ENCODE measurements around the gene XRCC5.

XRCC5 gene

DNA sequence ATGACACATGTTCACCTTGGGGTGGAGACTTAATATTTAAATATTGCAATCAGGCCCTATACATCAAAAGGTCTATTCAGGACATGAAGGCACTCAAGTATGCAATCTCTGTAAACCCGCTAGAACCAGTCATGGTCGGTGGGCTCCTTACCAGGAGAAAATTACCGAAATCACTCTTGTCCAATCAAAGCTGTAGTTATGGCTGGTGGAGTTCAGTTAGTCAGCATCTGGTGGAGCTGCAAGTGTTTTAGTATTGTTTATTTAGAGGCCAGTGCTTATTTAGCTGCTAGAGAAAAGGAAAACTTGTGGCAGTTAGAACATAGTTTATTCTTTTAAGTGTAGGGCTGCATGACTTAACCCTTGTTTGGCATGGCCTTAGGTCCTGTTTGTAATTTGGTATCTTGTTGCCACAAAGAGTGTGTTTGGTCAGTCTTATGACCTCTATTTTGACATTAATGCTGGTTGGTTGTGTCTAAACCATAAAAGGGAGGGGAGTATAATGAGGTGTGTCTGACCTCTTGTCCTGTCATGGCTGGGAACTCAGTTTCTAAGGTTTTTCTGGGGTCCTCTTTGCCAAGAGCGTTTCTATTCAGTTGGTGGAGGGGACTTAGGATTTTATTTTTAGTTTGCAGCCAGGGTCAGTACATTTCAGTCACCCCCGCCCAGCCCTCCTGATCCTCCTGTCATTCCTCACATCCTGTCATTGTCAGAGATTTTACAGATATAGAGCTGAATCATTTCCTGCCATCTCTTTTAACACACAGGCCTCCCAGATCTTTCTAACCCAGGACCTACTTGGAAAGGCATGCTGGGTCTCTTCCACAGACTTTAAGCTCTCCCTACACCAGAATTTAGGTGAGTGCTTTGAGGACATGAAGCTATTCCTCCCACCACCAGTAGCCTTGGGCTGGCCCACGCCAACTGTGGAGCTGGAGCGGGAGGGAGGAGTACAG lies 108.1 kb downstream of the XRCC5 start:
- H3K27ac Mint-ChIP-seq (ENCODE audit: low read depth) = peak overlapping the region; percentile 47
- no peaks in the 10 kb centered on the region for H3K27me3 Mint-ChIP-seq
- H3K9me3 Mint-ChIP-seq = no peaks in the 10 kb centered on the region
- peaks cover 2% of the 10 kb centered on the region for H3K36me3 Mint-ChIP-seq (ENCODE audit: insufficient read depth)
- no peak for ATAC-seq (replicated peaks; ENCODE audit: extremely low read depth, poor library complexity, severe bottlenecking)
- H3K4me1 Mint-ChIP-seq = peaks cover 13% of the 10 kb centered on the region
- no peak overlapping the region for H3K4me3 Mint-ChIP-seq
- no peak for DNase-seq (ENCODE audit: low spot score in 2 of 2)

DNA sequence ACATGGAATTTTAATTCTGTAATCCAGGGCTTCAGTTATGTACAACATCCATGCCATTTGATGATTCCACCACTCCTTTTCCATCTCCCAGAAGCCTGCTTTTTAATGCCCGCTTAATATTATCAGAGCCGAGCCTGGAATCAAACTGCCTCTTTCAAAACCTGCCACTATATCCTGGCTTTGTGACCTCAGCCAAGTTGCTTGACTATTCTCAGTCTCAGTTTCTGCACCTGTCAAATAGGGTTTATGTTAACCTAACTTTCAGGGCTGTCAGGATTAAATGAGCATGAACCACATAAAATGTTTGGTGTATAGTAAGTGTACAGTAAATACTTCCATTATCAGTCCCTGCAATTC lies 108.7 kb downstream of the XRCC5 start:
- Mint-ChIP-seq H3K4me3 (no peak overlapping the region), H3K27me3 (no peaks in the 10 kb centered on the region), H3K9me3 (no peaks in the 10 kb centered on the region), H3K36me3 (ENCODE audit: insufficient read depth) (peaks cover 2% of the 10 kb centered on the region), H3K27ac (ENCODE audit: low read depth) (peak overlapping the region; percentile 47), H3K4me1 (peaks cover 19% of the 10 kb centered on the region)
- no peak for DNase-seq (ENCODE audit: low spot score in 2 of 2)
- no peak for ATAC-seq (replicated peaks; ENCODE audit: extremely low read depth, poor library complexity, severe bottlenecking)

DNA sequence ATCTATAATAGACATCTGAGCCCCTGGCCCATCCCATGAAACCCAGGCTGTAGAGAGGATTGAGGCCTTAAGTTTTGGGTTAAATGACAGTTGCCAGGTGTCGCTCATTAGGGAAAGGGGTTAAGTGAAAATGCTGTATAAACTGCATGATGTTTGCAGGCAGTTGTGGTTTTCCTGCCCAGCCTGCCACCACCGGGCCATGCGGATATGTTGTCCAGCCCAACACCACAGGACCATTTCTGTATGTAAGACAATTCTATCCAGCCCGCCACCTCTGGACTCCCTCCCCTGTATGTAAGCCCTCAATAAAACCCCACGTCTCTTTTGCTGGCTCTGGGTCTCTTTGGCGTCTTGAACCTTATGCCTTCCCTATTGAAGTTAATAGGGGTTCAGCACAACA lies 110.7 kb downstream of the XRCC5 start:
- H3K36me3 Mint-ChIP-seq (ENCODE audit: insufficient read depth) = peaks cover 2% of the 10 kb centered on the region
- H3K4me3 Mint-ChIP-seq = no peak overlapping the region
- ATAC-seq (replicated peaks; ENCODE audit: extremely low read depth, poor library complexity, severe bottlenecking) (no peak), DNase-seq (ENCODE audit: low spot score in 2 of 2) (no peak)
- H3K27me3 Mint-ChIP-seq = no peaks in the 10 kb centered on the region
- peaks cover 20% of the 10 kb centered on the region for H3K4me1 Mint-ChIP-seq
- no peak overlapping the region for H3K27ac Mint-ChIP-seq (ENCODE audit: low read depth)
- H3K9me3 Mint-ChIP-seq = no peaks in the 10 kb centered on the region

DNA sequence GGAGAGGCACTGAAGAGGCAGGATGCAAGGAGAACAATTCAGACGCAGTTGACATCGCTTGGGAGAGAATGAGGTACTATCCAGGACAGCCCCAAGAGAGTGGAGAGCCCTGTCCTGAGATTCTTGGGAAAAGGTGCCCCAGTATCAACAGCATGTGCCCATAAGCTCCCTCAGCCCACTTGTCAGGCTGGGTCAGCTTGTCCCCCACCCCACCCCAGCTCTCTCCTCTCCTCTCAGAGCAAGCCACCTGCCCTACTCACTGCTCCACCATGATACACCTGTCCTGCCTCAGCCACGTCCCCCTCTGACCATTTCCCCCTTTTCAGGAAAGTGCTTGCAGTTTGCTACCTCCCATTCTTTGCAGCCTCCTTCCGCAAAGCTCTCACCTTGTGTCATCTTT lies 111.8 kb downstream of the XRCC5 start:
- peaks cover 20% of the 10 kb centered on the region for H3K4me1 Mint-ChIP-seq
- peaks cover 2% of the 10 kb centered on the region for H3K36me3 Mint-ChIP-seq (ENCODE audit: insufficient read depth)
- no peak overlapping the region for H3K4me3 Mint-ChIP-seq
- H3K27ac Mint-ChIP-seq (ENCODE audit: low read depth) = peak overlapping the region; percentile 24
- ATAC-seq (replicated peaks; ENCODE audit: extremely low read depth, poor library complexity, severe bottlenecking) (no peak), DNase-seq (ENCODE audit: low spot score in 2 of 2) (no peak)
- H3K27me3 Mint-ChIP-seq = no peaks in the 10 kb centered on the region
- H3K9me3 Mint-ChIP-seq = no peaks in the 10 kb centered on the region

DNA sequence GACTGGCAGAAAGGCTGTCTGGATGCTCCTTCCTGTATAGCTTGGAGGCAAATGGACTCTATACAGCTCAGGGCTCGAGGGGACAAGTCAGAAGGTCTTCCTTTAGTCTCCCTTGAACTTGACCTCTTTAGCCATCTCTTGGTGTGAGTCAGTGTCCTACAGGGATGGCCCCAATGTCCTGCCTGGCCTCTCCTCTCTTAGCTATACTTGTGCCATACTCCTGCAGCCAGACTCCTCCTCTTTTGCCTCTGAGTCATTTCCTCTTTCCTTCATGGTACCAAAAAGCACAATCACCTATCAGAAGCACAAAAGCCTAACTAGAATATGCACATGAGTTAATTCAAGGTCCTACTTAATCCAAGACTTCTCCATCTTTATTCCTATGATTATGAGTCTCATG lies 112.7 kb downstream of the XRCC5 start:
- no peaks in the 10 kb centered on the region for H3K9me3 Mint-ChIP-seq
- H3K27ac Mint-ChIP-seq (ENCODE audit: low read depth) = no peak overlapping the region
- ATAC-seq (replicated peaks; ENCODE audit: extremely low read depth, poor library complexity, severe bottlenecking) = no peak

DNA sequence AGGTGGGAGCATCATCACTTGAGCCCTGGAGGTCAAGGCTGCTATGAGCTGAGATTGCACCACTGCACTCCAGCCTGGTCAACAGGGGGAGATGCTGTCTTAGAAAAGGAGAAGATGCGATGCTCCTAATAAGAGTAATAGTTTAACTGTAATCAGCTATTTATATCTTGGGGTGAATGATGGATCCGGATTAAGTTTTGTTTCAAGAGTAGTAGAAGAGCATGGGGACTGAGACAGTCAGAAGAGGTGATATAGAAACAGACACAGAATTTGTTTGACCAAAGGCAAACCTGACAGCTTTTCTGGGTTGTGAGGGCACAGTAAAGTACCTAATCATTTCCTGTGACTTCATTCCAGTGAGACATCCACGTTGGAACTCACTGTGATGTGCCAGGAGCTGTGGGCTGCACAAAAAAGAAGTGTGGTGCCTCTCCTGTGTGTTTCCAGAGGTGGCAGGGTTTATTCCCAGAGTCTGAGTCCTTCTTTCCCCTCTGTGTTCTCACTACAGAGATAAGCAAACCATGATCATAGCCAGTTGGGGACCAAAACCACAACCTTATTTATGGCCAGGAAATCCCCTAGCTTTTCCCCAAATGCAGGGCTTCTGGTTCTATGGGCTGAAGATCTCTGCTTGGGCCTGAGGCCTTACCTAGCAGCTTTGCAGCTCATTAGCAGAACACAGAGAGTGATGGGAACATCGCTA lies 113.7 kb downstream of the XRCC5 start:
- DNase-seq (ENCODE audit: low spot score in 2 of 2) = no peak
- Mint-ChIP-seq H3K27ac (ENCODE audit: low read depth) (no peak overlapping the region), H3K4me3 (no peak overlapping the region), H3K27me3 (no peaks in the 10 kb centered on the region), H3K4me1 (peaks cover 11% of the 10 kb centered on the region), H3K36me3 (ENCODE audit: insufficient read depth) (peaks cover 2% of the 10 kb centered on the region), H3K9me3 (no peaks in the 10 kb centered on the region)
- ATAC-seq (replicated peaks; ENCODE audit: extremely low read depth, poor library complexity, severe bottlenecking) = no peak

More for the DNA sequence above, 112.7 kb downstream of the XRCC5 start:
- Mint-ChIP-seq H3K4me1 (peaks cover 20% of the 10 kb centered on the region), H3K27me3 (no peaks in the 10 kb centered on the region), H3K36me3 (ENCODE audit: insufficient read depth) (peaks cover 2% of the 10 kb centered on the region), H3K4me3 (no peak overlapping the region)
- DNase-seq (ENCODE audit: low spot score in 2 of 2) = no peak

DNA sequence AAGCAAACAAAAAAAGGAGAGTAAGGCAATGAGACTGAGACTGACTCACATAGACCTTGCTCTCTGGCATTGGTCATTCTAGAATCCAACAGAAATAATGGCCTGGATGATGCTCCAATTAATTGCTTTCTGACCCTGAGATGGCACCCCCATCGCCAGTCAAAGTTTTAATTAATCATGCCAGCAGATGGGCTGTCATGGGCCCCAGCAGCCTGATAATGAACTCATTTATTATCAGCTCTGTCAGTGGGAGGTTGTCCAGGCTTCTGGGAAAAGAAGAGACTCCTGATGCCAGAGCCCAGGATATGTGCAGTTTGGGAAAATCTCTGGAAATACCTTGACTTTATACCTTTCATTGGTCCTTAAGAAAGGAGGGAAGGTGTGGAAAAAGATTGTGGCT lies 115.2 kb downstream of the XRCC5 start:
- Mint-ChIP-seq H3K36me3 (ENCODE audit: insufficient read depth) (peaks cover 2% of the 10 kb centered on the region), H3K4me1 (peaks cover 11% of the 10 kb centered on the region), H3K27me3 (no peaks in the 10 kb centered on the region), H3K27ac (ENCODE audit: low read depth) (no peak overlapping the region), H3K9me3 (no peaks in the 10 kb centered on the region), H3K4me3 (no peak overlapping the region)
- DNase-seq (ENCODE audit: low spot score in 2 of 2) (no peak), ATAC-seq (replicated peaks; ENCODE audit: extremely low read depth, poor library complexity, severe bottlenecking) (no peak)

DNA sequence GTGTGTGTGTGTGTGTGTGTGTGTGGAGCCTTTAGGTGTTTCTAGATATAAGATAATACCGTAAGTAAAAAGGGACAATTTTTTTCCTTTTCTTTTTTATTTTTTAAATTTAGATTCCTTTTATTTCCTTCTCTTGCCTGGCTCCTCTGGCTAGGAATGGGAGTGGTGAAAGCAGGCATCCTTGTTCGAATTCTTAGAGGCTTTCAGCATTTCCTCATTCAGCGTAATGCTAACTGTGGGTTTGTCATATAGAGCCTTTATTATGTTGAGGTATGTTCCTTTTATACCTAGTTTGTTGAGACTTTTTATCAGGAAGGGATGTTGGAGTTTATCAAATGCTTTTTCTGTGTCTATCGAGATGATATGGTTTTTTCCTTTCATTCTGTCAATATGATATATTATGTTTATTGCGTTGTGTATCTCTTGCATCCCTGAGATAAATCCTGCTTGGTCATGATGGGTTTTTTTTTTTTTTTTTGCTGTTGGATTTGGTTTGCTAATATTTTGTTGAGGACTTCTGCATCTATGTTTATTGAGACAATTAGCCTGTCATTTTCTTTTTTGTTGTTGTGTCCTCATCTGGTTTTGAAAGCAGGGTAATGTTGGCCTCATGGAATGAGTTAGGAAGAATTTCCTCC lies 120.2 kb downstream of the XRCC5 start:
- Mint-ChIP-seq H3K36me3 (ENCODE audit: insufficient read depth) (no peaks in the 10 kb centered on the region), H3K27ac (ENCODE audit: low read depth) (no peak overlapping the region), H3K4me1 (peaks cover 8% of the 10 kb centered on the region), H3K9me3 (peaks cover 4% of the 10 kb centered on the region), H3K27me3 (no peaks in the 10 kb centered on the region), H3K4me3 (no peak overlapping the region)
- ATAC-seq (replicated peaks; ENCODE audit: extremely low read depth, poor library complexity, severe bottlenecking) (no peak), DNase-seq (ENCODE audit: low spot score in 2 of 2) (no peak)

DNA sequence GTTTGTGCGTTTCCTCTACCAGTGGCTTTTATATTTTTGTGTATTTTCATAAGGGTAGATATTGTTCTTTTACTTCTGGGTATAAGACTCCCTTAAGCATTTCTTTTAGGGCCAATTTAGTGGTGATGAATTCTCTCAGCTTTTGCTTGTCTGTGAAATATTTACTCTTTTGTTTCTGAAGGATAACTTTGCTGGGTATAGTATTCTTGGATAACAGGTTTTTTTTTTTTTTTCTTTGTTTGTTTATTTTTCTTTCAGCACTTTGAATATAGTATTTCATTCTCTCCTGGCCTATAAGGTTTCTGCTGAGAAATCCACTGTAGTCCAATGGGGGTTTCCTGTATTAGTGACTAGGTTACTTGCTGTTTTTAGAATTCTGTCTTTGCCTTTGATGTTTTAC lies 122.7 kb downstream of the XRCC5 start:
- peaks cover 4% of the 10 kb centered on the region for H3K9me3 Mint-ChIP-seq
- no peaks in the 10 kb centered on the region for H3K36me3 Mint-ChIP-seq (ENCODE audit: insufficient read depth)
- H3K27me3 Mint-ChIP-seq = no peaks in the 10 kb centered on the region
- no peak for ATAC-seq (replicated peaks; ENCODE audit: extremely low read depth, poor library complexity, severe bottlenecking)
- H3K27ac Mint-ChIP-seq (ENCODE audit: low read depth) = no peak overlapping the region
- H3K4me1 Mint-ChIP-seq = peaks cover 8% of the 10 kb centered on the region
- no peak for DNase-seq (ENCODE audit: low spot score in 2 of 2)
- H3K4me3 Mint-ChIP-seq = no peak overlapping the region

DNA sequence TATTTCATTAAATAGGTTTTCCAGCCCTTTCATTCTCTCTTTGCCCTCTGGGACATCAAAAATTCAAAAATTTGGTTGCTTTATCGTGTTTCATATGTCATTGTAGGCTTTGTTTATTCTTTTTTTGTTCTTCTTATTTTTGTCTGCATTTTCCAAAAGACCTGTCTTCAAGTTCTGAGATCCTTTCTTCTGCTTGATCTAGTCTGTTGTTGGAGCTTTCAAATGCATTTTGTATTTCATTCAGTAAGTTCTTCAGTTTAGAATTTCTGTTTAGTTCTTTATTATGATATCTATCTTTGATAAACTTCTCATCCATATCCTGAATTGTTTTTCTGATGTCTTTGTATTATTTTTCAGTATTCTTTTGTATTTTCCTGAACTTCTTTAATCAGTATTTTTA lies 123.6 kb downstream of the XRCC5 start:
- no peak overlapping the region for H3K4me3 Mint-ChIP-seq
- no peak for DNase-seq (ENCODE audit: low spot score in 2 of 2)
- no peak overlapping the region for H3K27ac Mint-ChIP-seq (ENCODE audit: low read depth)
- H3K4me1 Mint-ChIP-seq = peaks cover 8% of the 10 kb centered on the region
- H3K9me3 Mint-ChIP-seq = peaks cover 4% of the 10 kb centered on the region
- no peaks in the 10 kb centered on the region for H3K27me3 Mint-ChIP-seq
- no peak for ATAC-seq (replicated peaks; ENCODE audit: extremely low read depth, poor library complexity, severe bottlenecking)
- no peaks in the 10 kb centered on the region for H3K36me3 Mint-ChIP-seq (ENCODE audit: insufficient read depth)

DNA sequence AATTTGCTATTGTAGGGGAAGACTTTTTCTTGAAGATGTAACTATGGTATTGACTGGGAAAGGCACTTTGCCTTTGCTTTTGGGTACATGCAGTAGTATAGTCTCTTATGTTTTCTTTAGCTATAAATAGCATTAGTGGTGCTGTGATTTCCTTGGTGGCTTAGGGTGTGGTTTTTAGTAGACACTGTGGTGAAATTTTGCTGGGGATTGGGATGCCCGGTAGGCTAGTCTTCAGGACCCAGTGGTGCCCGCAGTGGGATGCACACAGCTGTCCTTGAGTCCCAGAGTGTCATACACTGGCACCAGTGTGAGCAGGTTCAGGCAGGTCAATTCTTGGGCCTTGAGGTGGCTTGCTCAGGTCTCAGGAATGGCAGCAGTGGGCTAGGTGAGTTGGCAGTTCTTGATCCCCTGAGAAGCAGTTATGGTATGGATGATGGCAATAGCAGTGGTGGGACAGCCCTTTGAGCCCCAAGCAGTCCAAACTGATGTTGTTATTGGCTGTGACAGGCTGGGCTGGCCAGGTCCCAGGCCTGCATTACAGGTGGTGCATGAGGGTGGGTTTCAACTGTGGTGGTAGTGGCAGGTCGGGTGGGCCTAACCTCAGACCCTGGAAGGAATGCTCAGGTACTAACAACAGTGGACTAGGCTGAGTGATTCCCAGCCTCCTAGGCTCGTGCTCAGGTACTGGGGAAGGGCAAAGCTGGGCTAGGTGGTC lies 124.3 kb downstream of the XRCC5 start:
- Mint-ChIP-seq H3K27ac (ENCODE audit: low read depth) (no peak overlapping the region), H3K27me3 (no peaks in the 10 kb centered on the region), H3K36me3 (ENCODE audit: insufficient read depth) (no peaks in the 10 kb centered on the region), H3K4me3 (no peak overlapping the region), H3K9me3 (peaks cover 4% of the 10 kb centered on the region), H3K4me1 (peaks cover 8% of the 10 kb centered on the region)
- DNase-seq (ENCODE audit: low spot score in 2 of 2) = no peak
- no peak for ATAC-seq (replicated peaks; ENCODE audit: extremely low read depth, poor library complexity, severe bottlenecking)

DNA sequence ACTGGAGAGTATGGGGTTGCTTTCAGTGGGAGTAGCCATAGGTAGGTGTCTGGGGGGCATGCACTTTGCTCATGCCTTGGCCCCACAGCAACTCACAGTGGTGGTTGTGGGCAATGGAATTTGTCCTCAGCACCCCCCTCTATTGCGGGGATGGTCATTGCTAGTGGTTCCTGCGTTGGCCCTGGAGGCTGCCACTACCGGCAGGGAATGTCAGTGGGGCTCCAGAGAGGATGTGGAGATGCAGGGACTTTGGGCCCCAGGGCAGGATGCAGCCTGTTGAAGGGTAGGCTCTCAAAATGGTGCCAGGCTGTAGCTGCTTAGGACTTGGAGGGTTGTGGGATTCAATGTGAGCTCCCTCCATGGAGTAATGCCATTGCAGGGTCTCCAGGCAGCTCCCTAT lies 125.0 kb downstream of the XRCC5 start:
- no peak for DNase-seq (ENCODE audit: low spot score in 2 of 2)
- Mint-ChIP-seq H3K9me3 (peaks cover 4% of the 10 kb centered on the region), H3K27ac (ENCODE audit: low read depth) (no peak overlapping the region), H3K27me3 (no peaks in the 10 kb centered on the region), H3K4me1 (peaks cover 8% of the 10 kb centered on the region), H3K4me3 (no peak overlapping the region), H3K36me3 (ENCODE audit: insufficient read depth) (no peaks in the 10 kb centered on the region)
- no peak for ATAC-seq (replicated peaks; ENCODE audit: extremely low read depth, poor library complexity, severe bottlenecking)
